GM11168 (cell line): ENCODE results near the gene RMRP.

Source experiments
- in situ Hi-C: fragments of 300-500 bp; cut with MboI; formaldehyde crosslinking; loops from one replicate; pipeline ENCODE4 v1.12.0; 2022; ENCODE audit warnings: low sequenced_read_pairs; ENCODE audit not compliant: unreplicated experiment

Gene RMRP

DNA sequence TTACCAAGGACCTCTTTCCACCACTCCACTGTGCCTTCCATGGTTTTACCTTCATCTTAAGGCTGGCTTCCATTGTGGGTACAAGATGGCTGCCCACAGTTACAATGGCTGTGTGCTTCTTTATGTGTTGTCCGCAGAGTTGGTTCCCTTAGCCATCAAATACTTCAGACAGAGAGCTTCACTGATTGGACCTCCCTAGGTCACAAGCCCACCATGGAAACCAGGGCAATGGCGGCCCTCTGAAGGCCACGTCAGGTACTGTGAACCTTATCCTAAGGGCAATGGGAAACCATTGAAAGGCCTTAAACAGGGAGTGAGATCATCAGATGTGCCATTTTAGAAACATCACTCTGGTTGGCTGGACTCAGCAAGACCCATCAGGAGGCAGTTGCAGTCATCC lies 10.1 kb upstream of the RMRP start:
- in situ Hi-C loops, result no loop called here

DNA sequence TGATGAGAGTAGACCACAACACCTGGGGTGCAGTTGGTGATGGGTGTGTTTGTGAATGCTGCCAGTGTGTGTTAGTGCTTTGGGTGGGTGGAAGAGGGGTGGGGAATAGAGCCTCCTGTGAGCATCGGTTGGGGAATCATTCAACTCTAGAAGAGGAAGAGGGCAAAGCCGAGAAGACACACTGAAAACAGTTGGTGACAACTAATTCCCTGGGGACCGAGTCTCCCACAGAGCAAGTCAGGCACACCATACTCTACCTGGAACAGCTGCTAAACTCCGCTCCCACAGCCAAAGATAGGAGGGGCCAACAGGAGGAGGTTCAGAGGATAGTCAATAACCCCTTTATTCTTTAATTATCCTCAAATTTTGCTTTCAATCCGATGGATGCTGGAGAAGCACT lies 8.7 kb upstream of the RMRP start:
- in situ Hi-C loops, result no loop called here

DNA sequence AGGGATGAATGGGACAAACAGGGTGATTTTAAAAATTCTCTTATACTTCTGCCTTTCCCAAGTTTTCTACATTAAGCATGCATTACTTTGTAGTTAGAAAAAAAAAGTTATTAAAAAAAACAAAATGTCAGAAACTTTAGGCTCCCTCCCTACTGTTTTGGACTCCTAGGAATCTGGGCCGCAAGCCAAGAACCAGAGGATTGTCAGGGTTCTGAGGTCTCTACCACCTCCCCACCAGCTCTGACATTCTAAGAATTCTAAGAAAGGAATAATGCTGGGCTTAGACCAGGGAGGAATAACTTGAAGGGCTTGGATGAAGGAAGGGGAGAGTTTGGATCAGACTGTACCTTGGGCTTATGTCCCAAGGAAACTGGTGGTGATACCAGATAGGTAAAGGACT lies 8.2 kb upstream of the RMRP start:
- in situ Hi-C loops, result no loop called here

DNA sequence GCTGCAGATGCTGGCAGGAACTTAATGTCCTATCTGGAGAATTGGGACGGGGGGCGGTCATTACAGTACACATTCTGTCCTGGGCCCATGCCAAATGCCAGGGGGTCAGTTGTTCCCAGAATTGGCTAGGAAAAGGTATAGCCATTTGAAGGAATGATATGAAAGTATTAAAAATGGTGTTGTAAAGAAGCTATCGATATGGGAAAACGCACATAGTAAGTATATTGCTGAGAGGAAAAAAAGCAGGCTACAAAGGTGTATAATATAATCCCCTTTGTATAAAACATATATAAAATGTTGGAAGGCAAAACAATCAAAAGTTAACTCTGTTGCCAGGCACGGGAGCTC lies 7.6 kb upstream of the RMRP start:
- in situ Hi-C loops, result no loop called here

DNA sequence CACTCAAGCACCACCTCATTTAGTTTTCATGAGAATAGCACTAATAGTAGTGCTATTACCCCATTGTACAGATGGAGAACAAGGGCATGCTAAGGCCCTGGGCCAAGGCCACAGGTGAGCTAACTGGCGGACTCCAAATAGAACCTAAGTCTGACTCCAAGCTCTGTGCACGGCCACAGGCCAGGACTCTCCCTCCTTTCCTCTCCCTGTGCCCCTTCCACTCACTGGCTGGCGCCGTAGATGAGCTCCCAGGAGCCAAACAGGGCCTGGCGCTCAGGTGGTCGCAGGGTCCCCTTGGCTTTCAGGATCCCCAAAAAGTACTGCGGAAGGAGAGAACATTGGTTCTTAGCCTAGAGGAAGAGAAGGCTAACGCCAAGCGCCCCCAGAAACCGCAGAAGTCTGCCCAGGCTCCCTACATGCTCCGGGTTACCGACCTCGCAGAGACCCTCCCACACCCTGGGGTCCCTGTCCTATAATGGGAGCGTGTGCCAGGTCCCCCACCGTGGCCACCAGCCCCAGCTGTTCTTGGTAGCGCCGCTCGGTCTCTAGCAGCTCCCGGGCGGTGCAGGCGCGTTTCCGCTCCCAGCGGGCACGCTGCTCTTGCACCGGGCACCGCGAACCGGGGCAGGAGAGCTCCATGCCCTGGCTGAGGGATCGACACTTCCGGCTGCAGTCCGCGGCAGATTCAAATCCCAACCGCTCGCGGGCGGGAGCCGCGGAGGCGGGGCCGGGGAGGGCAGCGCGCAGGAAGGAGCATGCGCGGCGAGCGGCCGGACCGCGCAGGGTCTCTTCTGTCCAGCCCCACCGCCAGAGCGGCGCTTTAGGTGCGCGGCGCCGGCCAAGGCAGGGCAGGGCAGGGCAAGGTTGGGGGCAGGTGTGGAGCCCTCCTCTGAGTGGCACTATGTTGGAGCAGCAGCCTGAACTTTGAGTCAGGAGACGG lies 7.0 kb upstream of the RMRP start, which contains the start of gene ARHGEF39:
TSS of gene ARHGEF39 (minus strand) at position 665 of the 940 bp plus-strand sequence. CDS start at position 639, 26 bp downstream.
- in situ Hi-C loops, result no loop called here

DNA sequence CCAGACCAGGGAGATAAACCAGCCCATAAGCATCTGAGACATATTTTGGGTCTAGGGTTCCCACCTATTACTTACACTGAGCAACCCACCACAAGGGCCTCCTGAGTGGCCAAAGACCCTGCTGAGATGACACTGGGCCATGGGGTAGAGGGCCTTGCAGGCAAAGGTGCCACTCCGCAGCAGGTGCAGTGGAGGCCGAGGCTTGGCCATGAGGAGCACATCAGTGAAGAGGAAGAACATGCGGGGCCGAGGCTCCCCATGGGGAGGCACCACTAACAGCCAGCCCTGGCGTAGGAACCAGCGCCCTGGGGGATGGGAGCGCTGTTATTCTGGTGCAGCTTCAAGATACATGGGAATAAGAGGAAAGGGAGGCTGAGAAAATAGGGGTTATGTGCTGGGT lies 4.6 kb upstream of the RMRP start:
- in situ Hi-C loops, result no loop called here

DNA sequence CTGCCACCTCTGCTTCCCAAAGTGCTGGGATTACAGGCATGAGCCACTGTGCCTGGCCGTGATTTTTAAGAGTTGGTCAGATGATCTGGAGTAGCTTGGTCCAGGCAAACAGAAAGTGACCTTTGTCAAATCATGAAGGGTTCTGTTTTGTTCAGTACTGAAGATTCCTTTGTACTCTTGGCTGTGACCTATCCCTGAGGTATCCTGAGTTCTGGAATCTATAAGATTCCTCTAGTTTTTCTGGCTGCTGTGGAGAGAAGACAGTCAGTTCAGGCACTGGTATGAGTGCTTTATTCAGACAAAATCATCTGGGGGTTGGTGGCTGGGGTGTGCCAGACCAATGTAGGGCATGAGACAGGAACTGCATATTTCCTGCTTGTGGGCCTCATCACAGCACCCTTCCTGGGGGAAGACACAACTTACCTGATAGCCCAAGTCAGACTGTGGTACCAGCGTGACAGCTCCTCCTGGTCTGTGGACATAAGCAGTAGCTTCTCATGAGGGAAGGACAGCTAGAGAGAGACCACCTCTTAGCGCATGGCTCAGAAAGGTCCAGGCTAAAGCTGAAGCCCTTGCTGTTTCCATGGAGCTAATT lies 4.0 kb upstream of the RMRP start:
- in situ Hi-C loops, result no loop called here

DNA sequence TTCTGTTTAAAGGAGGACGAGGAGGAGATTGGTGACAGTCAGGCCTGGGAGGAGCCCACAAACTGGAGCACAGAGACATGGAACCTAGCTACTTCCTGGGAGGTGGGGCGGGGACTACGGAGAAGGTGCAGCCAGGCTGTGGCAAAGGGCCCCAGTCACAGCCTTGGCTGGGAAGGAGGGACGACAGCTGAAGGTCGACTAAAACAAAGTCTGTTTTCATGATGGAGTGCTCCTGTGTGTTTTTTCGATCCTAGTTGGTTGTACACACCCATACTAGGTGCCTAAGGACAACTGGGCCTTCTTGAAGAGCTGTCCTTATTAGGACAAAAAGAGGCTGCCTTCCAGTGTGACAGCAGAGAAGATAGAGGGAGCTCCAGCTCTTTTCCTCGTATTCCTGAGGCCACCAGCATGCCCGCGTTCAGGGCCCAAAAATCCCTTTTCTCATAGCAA lies 3.2 kb upstream of the RMRP start:
- in situ Hi-C loops, result no loop called here

DNA sequence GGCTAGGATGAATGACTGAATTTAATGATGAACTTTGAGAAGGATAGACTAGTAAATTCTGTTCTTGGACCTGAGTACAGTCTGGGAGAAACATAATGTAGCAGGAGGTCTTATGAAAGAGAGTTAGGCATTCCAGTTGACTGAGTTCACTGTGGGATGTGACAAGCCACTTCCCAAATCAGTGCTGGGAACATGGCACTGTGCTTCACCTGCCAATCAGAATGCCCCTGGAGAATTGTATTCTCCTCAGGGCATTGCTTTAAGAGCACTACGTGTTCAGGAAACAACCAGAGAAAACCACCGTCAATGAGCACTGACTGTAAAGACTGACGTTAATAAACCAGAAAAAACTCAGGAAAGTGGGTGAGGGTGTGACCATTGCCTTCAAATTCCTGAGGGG lies 1.5 kb upstream of the RMRP start:
- in situ Hi-C loops, result no loop called here

DNA sequence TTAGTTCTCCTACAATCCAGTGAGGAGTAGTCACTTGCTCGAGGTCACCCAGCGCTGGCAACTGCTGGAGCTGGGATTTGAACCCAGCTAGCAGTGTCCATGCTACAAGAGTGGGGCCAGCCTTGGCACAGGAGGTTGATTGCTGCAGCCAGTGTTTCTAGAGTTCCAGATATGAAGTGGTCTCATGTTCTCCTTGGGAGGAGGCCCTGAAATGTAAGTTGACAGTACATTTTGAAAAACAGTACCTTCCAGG lies 1.1 kb upstream of the RMRP start:
- in situ Hi-C loops, result no loop called here

DNA sequence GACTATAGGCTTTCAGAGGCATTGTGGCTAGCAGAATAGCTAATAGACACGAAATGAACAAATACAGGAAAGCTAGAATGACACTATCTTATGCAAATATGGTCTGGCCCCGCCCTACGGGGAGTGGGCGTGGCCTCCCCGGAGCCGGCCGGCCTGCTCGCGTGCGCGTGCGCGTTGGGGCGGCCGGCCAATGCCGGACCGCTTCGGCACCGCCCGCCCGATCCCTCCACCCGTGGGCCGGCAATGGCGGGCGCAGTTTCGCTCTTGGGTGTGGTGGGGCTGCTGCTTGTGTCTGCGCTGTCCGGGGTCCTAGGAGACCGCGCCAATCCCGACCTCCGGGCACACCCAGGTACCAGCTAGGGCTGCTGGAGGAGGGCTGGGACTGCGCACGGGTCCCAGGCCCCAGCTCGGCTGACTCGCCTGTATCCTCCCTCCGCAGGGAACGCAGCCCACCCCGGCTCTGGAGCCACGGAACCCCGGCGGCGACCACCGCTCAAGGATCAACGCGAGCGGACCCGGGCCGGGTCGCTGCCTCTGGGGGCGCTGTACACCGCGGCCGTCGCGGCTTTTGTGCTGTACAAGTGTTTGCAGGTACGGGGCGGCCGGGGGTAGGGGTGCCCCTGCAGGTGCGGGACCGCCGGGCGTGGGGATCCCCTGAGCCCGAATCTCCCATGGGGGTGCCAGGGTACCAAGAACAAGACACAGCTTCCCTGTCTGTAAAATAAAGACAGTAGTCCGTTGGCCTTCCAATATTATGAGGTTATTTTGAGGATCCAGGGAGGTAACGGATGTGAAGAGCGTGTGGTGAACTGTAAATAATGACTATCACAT lies 533 bp upstream of the RMRP start, which contains the start of gene CCDC107:
TSS of gene CCDC107 (plus strand) at position 156 of the 831 bp plus-strand sequence. CDS start at position 244, 88 bp downstream.
- in situ Hi-C loops, result no loop called here

DNA sequence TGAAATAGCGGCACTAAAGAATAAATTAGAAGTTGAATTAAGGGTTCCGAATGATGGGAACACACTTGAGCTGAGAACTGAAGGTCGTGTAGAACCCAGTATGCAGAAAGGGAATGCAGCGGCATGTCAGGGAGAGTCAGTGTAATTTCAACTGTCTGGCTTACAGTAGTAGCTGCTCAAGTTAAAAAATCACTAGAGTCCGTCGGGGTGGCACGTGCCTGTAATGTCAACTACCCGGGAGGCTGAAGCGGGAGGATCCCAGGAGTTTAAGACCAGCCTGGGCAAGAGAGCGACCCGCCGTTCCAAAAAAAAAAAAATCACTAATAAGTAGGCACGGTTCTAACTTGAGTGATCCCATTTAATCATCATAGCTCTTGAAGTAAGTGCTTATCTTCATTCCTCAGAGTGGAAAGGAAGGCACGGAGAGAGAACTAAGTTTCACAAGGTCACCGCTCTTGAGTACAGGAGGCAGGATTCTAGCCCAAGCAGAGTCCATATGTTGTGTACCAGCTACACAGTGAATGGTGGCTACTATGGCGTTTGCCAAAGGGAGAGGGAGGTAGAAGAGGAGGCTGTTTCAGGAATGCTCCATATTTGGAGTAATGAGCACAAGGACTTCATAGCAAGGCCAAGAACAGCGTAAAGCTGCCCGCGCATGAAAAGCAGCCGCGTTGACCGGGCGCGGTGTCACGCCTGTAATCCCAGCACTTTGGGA lies 831 bp downstream of the RMRP start:
- in situ Hi-C loops, result no loop called here

DNA sequence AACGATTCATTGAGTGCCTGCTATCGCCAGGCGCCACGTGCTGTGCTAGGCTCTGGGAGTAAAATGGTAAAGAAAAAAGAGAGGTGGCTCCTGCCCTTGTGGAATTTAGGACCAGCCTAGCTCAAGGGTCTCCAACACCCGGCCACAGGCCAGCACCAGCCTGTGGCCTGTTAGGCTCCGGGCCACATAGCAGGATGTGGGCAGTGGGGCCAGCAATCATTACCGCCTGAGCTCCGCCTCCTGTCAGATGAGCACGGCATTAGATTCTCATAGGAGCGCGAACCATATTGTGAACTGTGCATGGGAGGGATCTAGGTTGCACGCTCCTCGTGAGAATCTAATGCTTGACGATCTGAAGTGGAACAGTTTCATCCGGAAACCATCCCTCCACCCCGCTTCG lies 1.5 kb downstream of the RMRP start:
- in situ Hi-C loops, result no loop called here

DNA sequence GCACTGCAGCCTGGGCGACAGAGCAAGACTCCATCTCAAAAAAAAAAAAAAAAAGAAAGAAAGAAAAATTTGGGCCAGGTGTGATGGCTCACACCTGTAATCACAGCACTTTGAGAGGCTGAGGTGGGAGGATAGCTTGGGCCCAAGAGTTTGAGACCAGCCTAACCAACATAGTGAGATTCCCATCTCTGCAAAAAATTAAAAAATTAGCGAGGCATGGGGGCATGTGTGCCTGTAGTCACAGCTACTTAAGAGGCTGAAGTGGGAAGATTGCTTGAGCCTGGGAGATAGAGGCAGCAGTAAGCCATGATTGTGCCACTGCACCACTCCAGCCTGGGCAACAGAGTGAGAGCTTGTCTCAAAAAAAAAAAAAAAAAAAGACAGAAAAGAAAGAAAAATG lies 4.2 kb downstream of the RMRP start:
- in situ Hi-C loops, result no loop called here

DNA sequence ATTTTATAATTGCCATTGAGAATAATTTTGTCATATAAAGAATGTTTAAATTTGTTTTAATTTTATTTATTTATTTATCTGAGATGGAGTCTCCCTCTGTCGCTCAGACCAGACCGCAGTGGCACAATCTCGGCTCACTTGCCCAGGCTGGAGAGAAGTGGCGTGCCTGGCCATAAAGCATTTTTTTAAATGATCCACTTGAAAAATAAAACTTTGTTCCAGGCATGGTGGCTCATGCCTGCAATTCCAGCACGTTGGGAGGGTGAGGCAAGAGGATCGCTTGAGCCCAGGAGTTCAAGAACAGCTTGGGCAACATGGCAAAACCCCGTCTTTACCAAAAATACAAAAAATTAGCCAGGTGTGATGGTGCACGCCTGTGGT lies 5.0 kb downstream of the RMRP start:
- in situ Hi-C loops, result no loop called here

DNA sequence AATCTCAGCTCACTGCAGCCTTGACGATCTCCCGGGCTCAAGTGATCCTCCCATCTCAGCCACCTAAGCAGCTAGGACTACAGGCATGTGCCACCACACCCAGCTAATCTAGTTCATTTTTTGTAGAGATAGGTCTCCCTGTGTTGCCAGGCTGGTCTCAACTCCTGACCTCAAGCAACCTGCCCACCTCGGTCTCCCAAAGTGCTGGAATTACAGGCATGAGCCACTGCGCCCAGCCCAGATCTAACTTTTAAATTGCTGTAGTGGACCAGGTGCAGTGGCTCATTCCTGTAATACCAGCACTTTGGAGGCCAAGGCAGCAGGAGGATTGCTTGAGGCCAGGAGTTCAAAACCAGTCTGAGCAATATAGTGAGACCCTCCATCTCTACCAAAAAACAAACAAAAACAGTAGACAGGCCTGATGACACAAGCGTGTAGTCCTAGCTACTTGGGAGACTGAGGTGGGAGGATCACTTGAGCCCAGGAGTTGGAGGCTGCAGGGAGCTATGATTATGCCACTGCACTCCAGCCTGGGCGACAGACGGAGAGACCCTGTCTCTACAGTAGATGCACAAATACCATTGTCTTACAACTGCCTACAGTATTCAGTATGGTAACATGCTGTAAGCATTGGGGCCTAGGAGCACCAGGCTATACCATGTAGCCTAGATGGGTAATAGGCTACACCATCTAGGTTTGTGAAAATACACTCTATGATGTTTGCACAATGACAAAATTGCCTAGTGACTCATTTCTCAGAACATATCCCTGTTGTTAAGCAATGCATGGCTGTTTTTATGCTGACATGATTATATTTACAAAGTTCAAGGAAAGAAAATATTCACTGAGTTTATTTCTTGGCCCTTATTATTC lies 5.6 kb downstream of the RMRP start:
- in situ Hi-C loops, result no loop called here

DNA sequence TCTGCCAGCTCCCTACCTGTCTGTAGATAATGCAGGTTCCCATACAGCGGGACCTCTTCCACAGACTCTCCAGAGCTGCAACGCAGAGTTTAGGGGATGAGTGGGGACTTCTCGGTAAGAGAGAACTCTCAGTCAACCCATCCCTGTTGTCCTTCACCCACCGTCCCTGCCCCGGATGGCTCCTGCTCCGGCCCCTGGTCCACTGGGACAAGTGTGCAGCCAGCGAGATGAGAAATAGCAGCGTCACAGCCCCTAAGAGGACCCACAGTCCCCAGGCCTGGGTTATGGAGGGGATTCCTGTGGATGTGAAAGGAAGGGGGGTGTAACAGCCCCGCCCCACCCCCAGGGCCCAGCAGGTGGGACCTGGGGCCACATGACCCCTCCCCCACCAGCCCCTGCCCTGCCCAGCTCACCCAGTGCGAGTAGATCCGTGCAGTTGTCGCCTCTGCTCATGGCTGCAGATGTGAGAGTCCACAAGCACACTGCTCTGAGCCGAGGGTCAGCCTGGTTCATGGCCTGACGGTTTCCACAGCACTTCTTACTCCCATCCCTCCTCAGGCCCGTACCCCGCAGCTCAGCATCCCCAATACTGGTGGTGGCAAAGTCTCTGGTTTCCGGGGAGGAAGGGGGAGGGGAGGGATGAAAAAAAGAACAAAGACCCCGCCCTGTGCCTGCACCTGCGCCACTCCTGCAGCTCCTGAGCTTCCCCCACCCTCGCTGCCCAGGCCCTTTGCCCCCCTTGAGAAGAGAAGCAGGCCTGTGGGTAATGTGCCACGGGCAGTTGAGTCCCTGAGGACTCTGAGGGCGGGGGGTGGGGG lies 7.3 kb downstream of the RMRP start, which contains the start of gene SIT1:
TSS of gene SIT1 (minus strand) at position 591 of the 818 bp plus-strand sequence. CDS start at position 513, 78 bp downstream.
- in situ Hi-C loops, result no loop called here
